Tibial nerve (tissue), 4 donors: ENCODE data around the gene UBE2R2. TPM values are rescaled to one million over a fixed set of nuclear protein-coding genes. Genes with fewer than 3 reads are reported as not detected.
"Not testable (repeated sequence)": the region's sequence is repeated elsewhere in the genome, so short reads cannot be mapped to it uniquely, and the experiment has no call there.

Source experiments
- DNase-seq, 2 donors: peaks; one replicate each; pipeline ENCODE4 v3.0.0-alpha.2; 2019; ENCODE audit warnings: low spot score in 2 of 2
- H3K27ac ChIP-seq, 4 donors: fragments of 200-600 bp; sonication (generic) in 3 of 4; one replicate each; pipeline ENCODE4 v1.5.1; 2017 to 2019; ENCODE audit warnings: mild to moderate bottlenecking in 1 of 4
- H3K27me3 ChIP-seq, 2 donors: fragments of 200-600 bp; sonication (generic) in 1 of 2; one replicate each; pipeline versions ENCODE4 v1.5.1 to v1.6.0; 2017 to 2019
- H3K36me3 ChIP-seq, 3 donors: fragments of 200-600 bp; sonication (generic); one replicate each; pipeline ENCODE4 v1.5.1; 2018 to 2019
- H3K4me1 ChIP-seq, 4 donors: fragments of 200-600 bp; sonication (generic) in 3 of 4; one replicate each; pipeline ENCODE4 v1.5.1; 2017 to 2019
- H3K4me3 ChIP-seq, 4 donors: fragments of 200-600 bp; sonication (generic) in 3 of 4; one replicate each; pipeline ENCODE4 v1.5.1; 2017 to 2019; ENCODE audit warnings: mild to moderate bottlenecking in 1 of 4, moderate library complexity in 1 of 4
- H3K9me3 ChIP-seq, 4 donors: fragments of 200-600 bp; sonication (generic) in 3 of 4; one replicate each; pipeline ENCODE4 v1.5.1; 2017 to 2019
- EP300 ChIP-seq, 2 donors: sonication (generic); formaldehyde crosslinking; IDR thresholded peaks; one replicate each; pipeline ENCODE4 v1.6.1; 2017; ENCODE audit warnings: antibody characterized with exemption in 2 of 2, mild to moderate bottlenecking in 1 of 2
- POLR2A ChIP-seq, 2 donors: fragments of 450-650 bp; IDR thresholded peaks; one replicate each; pipeline ENCODE4 v1.6.1; 2017; ENCODE audit warnings: antibody characterized with exemption in 2 of 2, mild to moderate bottlenecking in 2 of 2, moderate library complexity in 2 of 2
- WGBS, 2 donors: methylation state at CpG; one replicate each; pipeline ENCODE4 v1.1.5; 2018; 5-methylcytosine and 5-hydroxymethylcytosine counted together
- total RNA-seq, 4 donors: library from RNA; depleted of rRNA; stranded (reverse); fragments of >200 nt; gene quantifications; one replicate each; pipeline ENCODE4 v1.1.0, GENCODE V29; 2016
- TF ChIP-seq, protein P1 (sequence below), 5 experiments: fragments of 200-600 bp in 3 of 5; fragments of 450-650 bp in 2 of 5; sonication (generic) in 3 of 5; IDR thresholded peaks; one replicate each; pipeline ENCODE4 v1.5.1; 2016 to 2019; ENCODE audit warnings: antibody characterized with exemption in 5 of 5, mild to moderate bottlenecking in 3 of 5, moderate library complexity in 2 of 5

Gene UBE2R2
- total RNA-seq, 4 donors from 2014 or later: 23.2 to 28.4 (median 25.9) TPM

DNA sequence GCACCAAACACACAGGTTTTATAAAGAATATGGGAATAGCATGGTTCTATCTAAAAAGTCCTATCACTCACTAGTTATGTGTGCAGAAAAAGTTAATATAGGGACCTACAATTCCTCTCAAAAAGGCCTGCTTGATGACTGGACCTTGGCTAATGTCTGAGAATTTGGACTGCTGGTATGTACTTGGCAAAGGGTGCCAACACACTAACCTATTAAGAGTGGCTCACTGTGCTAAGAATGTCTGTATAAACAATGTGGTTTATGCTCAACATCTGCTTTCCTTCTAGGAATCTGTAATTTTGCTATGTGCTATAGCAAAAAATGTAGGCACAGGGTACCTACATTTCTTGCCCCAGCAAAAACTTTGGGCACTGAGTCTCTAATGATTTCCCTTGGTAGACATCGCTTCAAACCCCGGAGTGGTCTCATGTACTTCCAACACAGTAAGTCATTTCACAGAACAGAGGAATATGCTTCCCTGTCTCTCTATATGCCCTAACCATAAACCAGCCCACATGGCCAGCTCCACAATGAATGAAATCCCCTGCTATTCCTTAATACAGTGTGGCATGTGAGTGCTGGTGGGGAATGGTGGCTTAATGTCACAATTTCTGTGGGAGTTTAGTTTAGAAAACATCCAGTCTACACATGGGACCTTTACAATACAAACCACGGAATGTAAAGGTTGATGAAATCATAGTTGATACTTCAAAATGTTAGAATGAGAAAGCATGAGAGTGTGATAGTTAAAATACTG is 130.0 kb downstream of the UBE2R2 start:
- Histone ChIP-seq H3K36me3 (peaks cover 0 to 64% (median 0%) of the 10 kb centered on the region in 3 donors), H3K4me3 (no peak overlapping the region), H3K27ac (no peak overlapping the region), H3K27me3 (no peaks in the 10 kb centered on the region), H3K4me1 (peaks cover 0 to 3% (median 1%) of the 10 kb centered on the region in 4 donors), H3K9me3 (no peaks in the 10 kb centered on the region)
- TF ChIP-seq POLR2A (IDR thresholded peaks at IDR 0.05) (no peak), EP300 (IDR thresholded peaks at IDR 0.05) (no peak)
- TF ChIP-seq, protein P1, sequence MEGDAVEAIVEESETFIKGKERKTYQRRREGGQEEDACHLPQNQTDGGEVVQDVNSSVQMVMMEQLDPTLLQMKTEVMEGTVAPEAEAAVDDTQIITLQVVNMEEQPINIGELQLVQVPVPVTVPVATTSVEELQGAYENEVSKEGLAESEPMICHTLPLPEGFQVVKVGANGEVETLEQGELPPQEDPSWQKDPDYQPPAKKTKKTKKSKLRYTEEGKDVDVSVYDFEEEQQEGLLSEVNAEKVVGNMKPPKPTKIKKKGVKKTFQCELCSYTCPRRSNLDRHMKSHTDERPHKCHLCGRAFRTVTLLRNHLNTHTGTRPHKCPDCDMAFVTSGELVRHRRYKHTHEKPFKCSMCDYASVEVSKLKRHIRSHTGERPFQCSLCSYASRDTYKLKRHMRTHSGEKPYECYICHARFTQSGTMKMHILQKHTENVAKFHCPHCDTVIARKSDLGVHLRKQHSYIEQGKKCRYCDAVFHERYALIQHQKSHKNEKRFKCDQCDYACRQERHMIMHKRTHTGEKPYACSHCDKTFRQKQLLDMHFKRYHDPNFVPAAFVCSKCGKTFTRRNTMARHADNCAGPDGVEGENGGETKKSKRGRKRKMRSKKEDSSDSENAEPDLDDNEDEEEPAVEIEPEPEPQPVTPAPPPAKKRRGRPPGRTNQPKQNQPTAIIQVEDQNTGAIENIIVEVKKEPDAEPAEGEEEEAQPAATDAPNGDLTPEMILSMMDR (IDR thresholded peaks at IDR 0.05): no peak
- WGBS, 2 donors: 90% methylated on average over 3 of the region's 3 CpGs
- no peak for DNase-seq

DNA sequence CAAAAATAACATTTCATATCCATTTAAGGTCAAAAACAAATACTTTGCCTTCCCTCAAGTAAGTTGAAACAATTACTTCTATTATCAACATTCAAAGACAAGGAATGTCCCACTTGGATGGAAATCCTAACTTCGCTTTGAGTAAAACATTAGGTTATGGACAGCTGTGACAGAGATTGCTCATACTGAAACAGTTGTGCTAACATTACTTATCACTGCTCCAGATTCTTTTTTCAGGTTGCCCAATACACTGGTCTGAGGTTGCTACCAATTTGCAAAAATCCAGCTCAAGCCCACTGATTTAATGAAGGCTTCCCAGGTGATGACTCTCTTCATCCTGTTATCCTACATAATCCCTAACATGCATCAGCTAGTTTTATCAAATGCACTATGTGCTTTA is 133.4 kb downstream of the UBE2R2 start:
- 88 to 100% methylated on average over 1 of the region's 1 CpG for WGBS, 2 donors

DNA sequence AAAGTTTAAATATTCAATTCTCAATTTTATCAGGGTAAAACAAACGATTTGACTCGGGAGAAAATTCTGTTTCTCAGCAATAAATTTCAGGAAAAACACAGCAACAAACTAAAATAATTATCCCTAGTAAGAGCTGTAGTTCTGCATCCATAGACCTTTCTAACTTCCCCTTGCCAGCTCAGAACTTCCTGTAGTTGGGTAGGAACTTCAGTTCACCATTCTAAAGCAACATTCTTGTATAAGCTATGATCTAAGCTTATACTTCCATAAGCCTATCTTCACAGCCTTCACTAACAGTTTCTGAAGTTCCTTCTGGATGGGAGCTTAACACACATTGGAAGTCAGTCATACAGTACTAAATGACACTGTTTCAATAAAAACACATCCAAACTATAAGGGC is 135.1 kb downstream of the UBE2R2 start:
- no peaks in the 10 kb centered on the region for H3K9me3 ChIP-seq
- 79 to 90% methylated on average over 2 of the region's 2 CpGs for WGBS, 2 donors
- TF ChIP-seq, protein P1 (IDR thresholded peaks at IDR 0.05): no peak
- no peak for TF ChIP-seq EP300 (IDR thresholded peaks at IDR 0.05)
- TF ChIP-seq POLR2A (IDR thresholded peaks at IDR 0.05): no peak
- H3K27me3 ChIP-seq: no peaks in the 10 kb centered on the region
- no peak for DNase-seq
- no peaks in the 10 kb centered on the region for H3K4me1 ChIP-seq
- H3K27ac ChIP-seq: no peak overlapping the region
- peaks cover 0 to 61% (median 0%) of the 10 kb centered on the region in 3 donors for H3K36me3 ChIP-seq
- no peak overlapping the region for H3K4me3 ChIP-seq

More for the DNA sequence above, 133.4 kb downstream of the UBE2R2 start:
- TF ChIP-seq POLR2A (IDR thresholded peaks at IDR 0.05): no peak
- TF ChIP-seq EP300 (IDR thresholded peaks at IDR 0.05): no peak
- TF ChIP-seq, protein P1 (IDR thresholded peaks at IDR 0.05): no peak
- H3K27me3 ChIP-seq: no peaks in the 10 kb centered on the region
- no peak overlapping the region for H3K27ac ChIP-seq
- no peaks in the 10 kb centered on the region for H3K4me1 ChIP-seq
- H3K9me3 ChIP-seq: no peaks in the 10 kb centered on the region
- H3K4me3 ChIP-seq: no peak overlapping the region
- H3K36me3 ChIP-seq: peaks cover 0 to 56% (median 0%) of the 10 kb centered on the region in 3 donors
- DNase-seq: no peak

DNA sequence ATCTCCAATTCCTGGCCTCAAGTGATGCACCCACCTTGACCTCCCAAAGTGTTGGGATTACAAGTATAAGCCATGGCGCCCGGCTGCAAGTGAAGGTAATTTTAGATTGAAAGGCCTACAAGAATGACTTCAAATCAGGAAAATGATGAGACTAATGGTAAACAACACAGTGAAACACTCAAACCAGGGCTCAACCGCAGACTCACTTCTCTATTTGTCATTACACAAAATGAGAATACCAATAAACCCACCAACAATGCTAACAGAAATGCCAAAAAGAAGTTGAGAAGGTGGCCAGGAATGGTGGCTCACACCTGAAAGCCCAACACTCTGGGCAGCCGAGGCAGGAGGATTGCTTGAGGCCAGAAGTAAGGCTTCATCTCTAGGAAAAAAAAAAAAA is 139.6 kb downstream of the UBE2R2 start:
- Histone ChIP-seq H3K4me3 (no peak overlapping the region), H3K27me3 (no peaks in the 10 kb centered on the region), H3K27ac (no peak overlapping the region), H3K9me3 (no peaks in the 10 kb centered on the region), H3K36me3 (peaks cover 0 to 68% (median 0%) of the 10 kb centered on the region in 3 donors), H3K4me1 (no peaks in the 10 kb centered on the region)
- TF ChIP-seq, protein P1 (IDR thresholded peaks at IDR 0.05): no peak
- no peak for TF ChIP-seq POLR2A (IDR thresholded peaks at IDR 0.05)
- 96 to 100% methylated on average over 4 of the region's 4 CpGs for WGBS, 2 donors
- no peak for DNase-seq

DNA sequence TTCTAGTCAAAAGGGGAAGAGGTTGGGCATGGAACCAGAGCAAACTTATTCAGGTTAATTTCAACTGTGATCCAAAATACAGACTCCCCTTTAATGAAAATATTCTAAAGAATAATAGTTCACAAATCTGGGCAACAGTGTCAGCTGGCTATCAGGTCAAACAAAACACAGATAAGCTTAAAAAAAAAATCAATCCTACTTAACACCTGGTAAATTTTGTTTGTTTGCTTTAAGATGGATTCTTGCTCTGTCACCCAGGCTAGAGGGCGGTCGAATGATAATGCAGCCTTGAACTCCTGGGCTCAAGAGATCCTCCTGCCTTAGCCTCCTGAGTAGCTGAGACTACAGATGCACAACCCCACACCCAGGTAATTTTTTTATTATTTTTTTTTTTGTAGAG is 142.8 kb downstream of the UBE2R2 start:
- Histone ChIP-seq H3K27me3 (no peaks in the 10 kb centered on the region), H3K9me3 (no peaks in the 10 kb centered on the region), H3K36me3 (peaks cover 0 to 53% (median 0%) of the 10 kb centered on the region in 3 donors), H3K4me3 (no peak overlapping the region), H3K27ac (no peak overlapping the region), H3K4me1 (no peaks in the 10 kb centered on the region)
- TF ChIP-seq, protein P1 (IDR thresholded peaks at IDR 0.05): no peak
- no peak for TF ChIP-seq EP300 (IDR thresholded peaks at IDR 0.05)
- no peak for TF ChIP-seq POLR2A (IDR thresholded peaks at IDR 0.05)
- 93 to 95% methylated on average over 2 of the region's 2 CpGs for WGBS, 2 donors
- no peak for DNase-seq

DNA sequence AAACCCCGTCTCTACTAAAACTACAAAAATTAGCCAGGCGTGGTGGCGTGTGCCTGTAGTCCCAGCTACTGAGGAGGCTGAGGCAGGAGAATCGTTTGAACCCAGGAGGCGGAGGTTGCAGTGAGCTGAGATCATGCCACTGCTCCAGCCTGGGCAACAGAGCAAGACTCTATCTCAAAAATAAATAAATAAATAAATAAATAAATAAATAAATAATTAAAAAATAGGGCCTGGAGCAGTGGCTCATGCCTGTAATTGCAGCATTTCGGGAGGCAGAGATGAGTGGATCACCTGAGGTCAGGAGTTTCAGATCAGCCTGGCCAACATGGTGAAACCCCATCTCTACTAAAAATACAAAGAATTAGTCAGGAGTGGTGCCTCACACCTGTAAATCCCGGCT is 145.5 kb downstream of the UBE2R2 start:
- not testable (repeated sequence) for H3K4me3 ChIP-seq, H3K27ac ChIP-seq, H3K27me3 ChIP-seq, H3K4me1 ChIP-seq, DNase-seq, H3K9me3 ChIP-seq
- WGBS, 2 donors: 86 to 96% methylated on average over 7 of the region's 7 CpGs
- H3K36me3 ChIP-seq: peaks cover 0 to 38% (median 0%) of the 10 kb centered on the region in 3 donors
